ENCODE results near the gene PHACTR3.

Gene PHACTR3

DNA sequence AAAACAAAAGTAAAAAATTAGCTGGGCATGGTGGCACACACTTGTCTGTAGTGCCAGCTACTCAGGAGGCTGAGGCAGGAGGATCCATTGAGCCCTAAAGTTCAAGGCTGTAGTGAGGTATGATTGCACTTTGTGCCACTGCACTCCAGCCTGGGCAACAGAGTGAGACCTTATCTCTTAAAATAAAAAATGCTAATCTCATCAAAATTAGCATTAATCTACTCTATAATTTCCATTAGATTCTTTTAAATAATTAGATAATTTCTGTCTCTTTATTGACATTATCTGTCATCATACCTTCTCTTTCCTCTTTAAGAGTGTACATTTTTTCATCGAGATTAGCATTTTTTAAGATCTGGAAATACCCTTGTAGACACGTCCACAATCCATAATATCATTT, 48.0 kb downstream of the PHACTR3 start:
- TF ChIP-seq, protein P1, sequence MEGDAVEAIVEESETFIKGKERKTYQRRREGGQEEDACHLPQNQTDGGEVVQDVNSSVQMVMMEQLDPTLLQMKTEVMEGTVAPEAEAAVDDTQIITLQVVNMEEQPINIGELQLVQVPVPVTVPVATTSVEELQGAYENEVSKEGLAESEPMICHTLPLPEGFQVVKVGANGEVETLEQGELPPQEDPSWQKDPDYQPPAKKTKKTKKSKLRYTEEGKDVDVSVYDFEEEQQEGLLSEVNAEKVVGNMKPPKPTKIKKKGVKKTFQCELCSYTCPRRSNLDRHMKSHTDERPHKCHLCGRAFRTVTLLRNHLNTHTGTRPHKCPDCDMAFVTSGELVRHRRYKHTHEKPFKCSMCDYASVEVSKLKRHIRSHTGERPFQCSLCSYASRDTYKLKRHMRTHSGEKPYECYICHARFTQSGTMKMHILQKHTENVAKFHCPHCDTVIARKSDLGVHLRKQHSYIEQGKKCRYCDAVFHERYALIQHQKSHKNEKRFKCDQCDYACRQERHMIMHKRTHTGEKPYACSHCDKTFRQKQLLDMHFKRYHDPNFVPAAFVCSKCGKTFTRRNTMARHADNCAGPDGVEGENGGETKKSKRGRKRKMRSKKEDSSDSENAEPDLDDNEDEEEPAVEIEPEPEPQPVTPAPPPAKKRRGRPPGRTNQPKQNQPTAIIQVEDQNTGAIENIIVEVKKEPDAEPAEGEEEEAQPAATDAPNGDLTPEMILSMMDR (IDR thresholded peaks at IDR 0.05), result no peak

DNA sequence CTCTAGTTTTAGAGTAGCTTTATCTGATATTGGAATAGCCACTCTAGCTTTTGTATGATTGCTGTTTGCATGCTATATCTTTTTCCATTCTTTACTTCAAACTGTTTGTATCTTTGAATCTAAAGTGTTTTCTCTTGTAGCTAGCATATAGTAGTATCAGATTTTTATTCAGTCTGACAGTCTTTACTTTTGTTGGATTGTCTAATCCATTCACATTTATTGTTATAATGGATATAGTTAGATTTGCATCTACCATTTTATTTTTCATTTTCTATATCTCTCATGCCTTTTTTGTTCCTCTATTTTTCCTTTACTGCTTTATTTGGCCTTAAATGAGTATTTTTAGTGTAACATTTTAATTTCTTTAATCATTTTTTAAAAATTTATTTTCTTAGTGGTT, 52.1 kb downstream of the PHACTR3 start:
- TF ChIP-seq, protein P1 (IDR thresholded peaks at IDR 0.05), result no peak

DNA sequence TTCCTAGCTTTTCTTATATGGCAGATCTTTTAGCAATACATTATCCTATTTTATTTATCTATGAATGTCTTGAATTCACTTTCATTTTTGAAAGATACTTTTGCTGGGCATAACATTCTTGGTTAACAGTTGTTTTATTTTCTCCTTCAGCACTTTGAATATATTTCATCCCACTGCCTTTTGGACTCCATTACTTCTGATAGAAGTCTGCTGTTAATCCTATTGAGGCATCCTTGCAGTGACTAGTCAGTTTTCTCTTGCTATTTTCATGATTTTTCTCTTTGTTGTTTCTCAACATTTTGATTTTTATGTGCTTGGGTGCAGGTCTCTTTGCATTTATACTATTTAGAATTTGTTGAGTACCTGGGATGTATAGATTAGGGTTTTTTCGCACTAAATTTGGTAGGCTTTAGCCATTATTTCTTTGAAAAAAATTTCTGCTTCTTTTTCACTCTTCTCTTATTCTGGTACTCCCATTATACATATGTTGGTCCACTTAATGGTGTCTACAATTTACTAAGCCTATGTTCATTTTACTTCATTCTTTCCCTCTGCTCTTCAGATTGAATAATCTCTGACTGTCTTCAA, 53.2 kb downstream of the PHACTR3 start:
- TF ChIP-seq, protein P1 (IDR thresholded peaks at IDR 0.05), result no peak

DNA sequence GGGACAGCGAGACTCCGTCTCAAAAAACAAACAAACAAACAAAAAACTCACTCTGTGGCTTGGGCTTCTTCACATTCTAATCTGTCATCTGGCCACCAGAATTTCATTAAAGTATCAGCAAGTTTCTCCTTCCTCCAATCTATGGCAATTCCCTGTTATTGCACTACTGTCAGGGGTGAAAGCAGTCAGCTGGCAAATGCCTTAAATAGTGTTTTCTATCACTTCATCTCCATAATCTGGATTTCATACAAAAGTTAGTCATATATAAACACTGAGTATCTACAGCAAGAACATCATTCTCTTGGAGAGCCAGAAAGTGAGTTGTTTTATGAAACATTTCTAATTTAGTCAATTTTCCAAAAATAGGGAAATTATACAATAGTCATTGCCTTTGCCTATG, 56.1 kb downstream of the PHACTR3 start:
- TF ChIP-seq, protein P1 (IDR thresholded peaks at IDR 0.05), result no peak

DNA sequence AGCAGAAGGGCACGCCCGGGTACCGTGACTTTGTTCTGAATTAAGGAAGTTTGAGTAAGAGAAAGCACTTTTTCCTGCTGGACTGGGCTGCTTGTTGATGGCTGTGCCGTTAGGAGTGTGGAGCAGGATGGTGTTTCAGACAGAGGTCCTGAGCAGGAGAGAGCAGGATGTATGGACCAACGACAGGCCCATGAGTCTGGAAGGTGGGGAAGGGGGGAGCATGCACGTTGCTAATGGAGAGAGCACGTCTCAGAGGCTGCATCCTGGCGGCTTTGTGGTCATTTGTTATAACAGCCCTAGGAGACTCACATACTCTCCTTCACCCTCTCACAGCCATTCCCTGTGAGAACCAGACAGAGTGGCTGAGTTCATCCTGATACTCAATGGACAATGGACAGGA, 56.8 kb downstream of the PHACTR3 start:
- TF ChIP-seq, protein P1 (IDR thresholded peaks at IDR 0.05), result no peak

DNA sequence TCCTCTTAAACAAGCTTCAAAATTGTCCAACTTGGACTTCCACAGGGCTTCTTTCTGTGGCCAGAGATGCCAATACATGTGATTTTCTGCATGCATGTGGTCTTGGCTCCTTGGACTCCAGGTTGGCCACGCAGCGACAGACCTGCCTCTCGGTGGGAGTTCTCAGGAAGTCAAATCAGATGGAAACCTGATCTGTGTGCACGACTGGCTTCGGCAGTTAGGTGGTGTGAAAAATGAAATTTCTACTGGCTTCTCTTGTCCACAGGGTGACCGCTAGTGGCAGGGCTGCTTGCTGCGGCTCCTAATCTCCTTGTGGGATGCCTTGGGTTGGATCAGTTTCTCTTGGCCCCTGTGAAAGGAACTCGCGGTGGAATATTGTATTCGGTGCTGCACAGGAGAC, 57.3 kb downstream of the PHACTR3 start:
- TF ChIP-seq, protein P1 (IDR thresholded peaks at IDR 0.05), result no peak

DNA sequence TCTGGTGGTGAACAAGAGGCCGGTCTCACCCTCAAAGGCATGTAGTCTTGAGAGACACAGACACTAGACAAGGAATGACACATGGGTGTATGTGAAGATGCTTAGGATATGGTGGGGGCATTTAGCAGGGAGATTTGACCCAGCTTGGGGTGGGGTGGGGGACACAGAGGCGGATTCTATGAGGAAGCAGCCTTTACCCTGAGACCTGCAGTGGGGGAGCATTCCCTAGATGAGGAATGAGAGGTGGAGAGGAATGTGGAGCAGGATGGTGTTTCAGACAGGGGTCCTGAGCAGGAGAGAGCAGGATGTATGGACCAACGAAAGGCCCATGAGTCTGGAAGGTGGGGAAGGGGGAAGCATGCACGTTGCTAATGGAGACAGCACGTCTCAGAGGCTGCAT, 57.8 kb downstream of the PHACTR3 start:
- TF ChIP-seq, protein P1 (IDR thresholded peaks at IDR 0.05), result no peak

All from LNCAP (cell line).